Lung (tissue), 12 donors: ENCODE measurements around the gene SYNE1. TPM values are rescaled to one million over a fixed set of nuclear protein-coding genes. Genes with fewer than 3 reads are reported as not detected.
"Not testable (repeated sequence)": the region's sequence is repeated elsewhere in the genome, so short reads cannot be mapped to it uniquely, and the experiment has no call there.

Experiments
- ATAC-seq: fragments of 200-7000 bp; cut with Tn5 transposase; one replicate; pipeline ENCODE4 v1.9.1; 2020; ENCODE audit warnings: moderate number of reproducible peaks; ENCODE audit not compliant: insufficient read depth, low FRiP score
- DNase-seq, 3 donors: peaks; one replicate each; pipeline ENCODE4 v3.0.0-alpha.2; 2013 to 2017
- H3K27ac ChIP-seq, 2 donors: one replicate each; pipeline ENCODE4 v1.5.1; 2013; ENCODE audit warnings: mild to moderate bottlenecking in 2 of 2, moderate library complexity in 2 of 2, control low read depth in 1 of 2, inconsistent platforms in 1 of 2, low read depth in 1 of 2, low read length in 1 of 2
- H3K27me3 ChIP-seq, 3 donors: one replicate each; pipeline ENCODE4 v1.5.1; 2013; ENCODE audit warnings: low read length in 2 of 3; ENCODE audit not compliant: control insufficient read depth in 3 of 3, insufficient read depth in 3 of 3
- H3K36me3 ChIP-seq, 4 donors: one replicate each; pipeline ENCODE4 v1.5.1; 2013; ENCODE audit warnings: low read length in 4 of 4, mild to moderate bottlenecking in 1 of 4, moderate library complexity in 1 of 4; ENCODE audit not compliant: control insufficient read depth in 4 of 4, insufficient read depth in 4 of 4
- H3K4me1 ChIP-seq, 5 donors: one replicate each; pipeline ENCODE4 v1.5.1; 2013; ENCODE audit warnings: low read length in 5 of 5, mild to moderate bottlenecking in 2 of 5, moderate library complexity in 1 of 5; ENCODE audit not compliant: control insufficient read depth in 5 of 5, insufficient read depth in 5 of 5
- H3K4me3 ChIP-seq: one replicate; pipeline ENCODE4 v1.5.1; 2013; ENCODE audit warnings: mild to moderate bottlenecking, control low read depth, moderate library complexity
- H3K9ac ChIP-seq, 2 donors: one replicate each; pipeline ENCODE4 v1.5.1; 2013; ENCODE audit warnings: low read length in 2 of 2, control low read depth in 1 of 2; ENCODE audit not compliant: insufficient read depth in 1 of 2
- H3K9me3 ChIP-seq, 4 donors: one replicate each; pipeline ENCODE4 v1.5.1; 2013; ENCODE audit warnings: low read length in 3 of 4, mild to moderate bottlenecking in 1 of 4, moderate library complexity in 1 of 4; ENCODE audit not compliant: control insufficient read depth in 4 of 4, insufficient read depth in 3 of 4
- CTCF ChIP-seq: IDR thresholded peaks from 2 replicates; pipeline ENCODE4 v1.5.1; 2012; ENCODE audit warnings: mild to moderate bottlenecking; ENCODE audit errors: control extremely low read depth, extremely low read depth
- WGBS, 2 donors: extraction: QIAGEN DNeasy Blood & Tissue Kit; methylation state at CpG; one replicate each; pipeline ENCODE4 v1.1.7; 2013; 5-methylcytosine and 5-hydroxymethylcytosine counted together
- polyA plus RNA-seq, 2 donors: library from polyadenylated mRNA; stranded (reverse); fragments of 200-250 nt; gene quantifications; one replicate each; pipeline ENCODE4 v1.2.1, GENCODE V29; 2013
- total RNA-seq, 2 donors: library from RNA; depleted of rRNA in 1 of 2; stranded (reverse); fragments of >200 nt in 1 of 2; gene quantifications; one replicate each; pipeline ENCODE4 v1.2.1, GENCODE V29; 2014 to 2021
- donor health status: control.
- donor health status: control.
- donor health status: Bipolar disorder and iron deficiency.
- donor health status: healthy.
- donor health status: DM: yes; HTN: yes; CAD: no.

Gene SYNE1
- total and polyA plus RNA-seq, 4 donors: 26.4 to 352 (median 131) TPM

GRCh38 chr6:152334555-152334954 is 302.6 kb downstream of the SYNE1 start:
- Histone ChIP-seq H3K4me3 (no peak overlapping the region), H3K9ac (no peak overlapping the region), H3K4me1 (no peaks in the 10 kb centered on the region), H3K27ac (no peak overlapping the region), H3K9me3 (no peaks in the 10 kb centered on the region), H3K27me3 (no peaks in the 10 kb centered on the region), H3K36me3 (peaks cover 25 to 53% (median 33%) of the 10 kb centered on the region in 4 donors)
- ATAC-seq (no peak), DNase-seq (no peak)
- no peak for TF ChIP-seq CTCF
- 95 to 97% methylated on average over 4 of the region's 4 CpGs for WGBS, 2 donors

- no peak for ATAC-seq
- TF ChIP-seq CTCF: no peak
- peaks cover 22 to 52% (median 26%) of the 10 kb centered on the region in 4 donors for H3K36me3 ChIP-seq
Measured at GRCh38 chr6:152330961-152331360, 306.2 kb downstream of the SYNE1 start.

GRCh38 chr6:152329638-152330448 is 307.3 kb downstream of the SYNE1 start:
- TF ChIP-seq CTCF: no peak
- no peak for ATAC-seq
- Histone ChIP-seq H3K27me3 (no peaks in the 10 kb centered on the region), H3K9me3 (no peaks in the 10 kb centered on the region), H3K9ac (no peak overlapping the region), H3K36me3 (peaks cover 21 to 56% (median 26%) of the 10 kb centered on the region in 4 donors), H3K27ac (no peak overlapping the region), H3K4me3 (no peak overlapping the region), H3K4me1 (no peaks in the 10 kb centered on the region)
- 62 to 83% methylated on average over 13 of the region's 13 CpGs for WGBS, 2 donors
- no peak for DNase-seq

More at GRCh38 chr6:152330961-152331360, 306.2 kb downstream of the SYNE1 start:
- H3K4me1 ChIP-seq: no peaks in the 10 kb centered on the region
- H3K9me3 ChIP-seq: no peaks in the 10 kb centered on the region
- no peak overlapping the region for H3K4me3 ChIP-seq
- no peak for DNase-seq
- H3K27ac ChIP-seq: no peak overlapping the region
- H3K27me3 ChIP-seq: no peaks in the 10 kb centered on the region
- no peak overlapping the region for H3K9ac ChIP-seq
- WGBS, 2 donors: 87 to 94% methylated on average over 7 of the region's 7 CpGs

GRCh38 chr6:152328200-152328599 is 309.0 kb downstream of the SYNE1 start:
- not testable (repeated sequence) for ATAC-seq, H3K27me3 ChIP-seq, H3K27ac ChIP-seq, H3K4me1 ChIP-seq, DNase-seq, H3K9me3 ChIP-seq, H3K9ac ChIP-seq, H3K4me3 ChIP-seq
- WGBS, 2 donors: 98% methylated on average over 3 of the region's 3 CpGs
- H3K36me3 ChIP-seq: peaks cover 22 to 51% (median 29%) of the 10 kb centered on the region in 4 donors
